ENCODE data around the gene TET1. TPM values are rescaled to one million over a fixed set of nuclear protein-coding genes. Genes with fewer than 3 reads are reported as not detected.

The TET1 gene
- total and polyA plus RNA-seq, 9 of the 15 experiments (the other 6 are each of a cell fraction or from before 2014, with no cell fraction given): 2.6 to 21.3 (median 11.6) TPM

GRCh38 chr10:68537796-68538195 is 22.3 kb upstream of the TET1 start:
- Histone ChIP-seq H3K4me2 (ENCODE audit: insufficient read depth, low read length) (no peak overlapping the region), H3K27ac (ENCODE audit: extremely low read depth, low read depth, low read length) (no peak overlapping the region), H3K9me1 (ENCODE audit: control insufficient read depth, insufficient read depth, low read length) (no peaks in the 10 kb centered on the region), H3K4me3 (no peak overlapping the region), H3K36me3 (ENCODE audit: control insufficient read depth, insufficient read depth, low read length) (no peaks in the 10 kb centered on the region), H3K4me1 (replicated peaks in 1 of 2; ENCODE audit: control insufficient read depth in 2 of 2, insufficient read depth in 2 of 2, low read length in 2 of 2) (peaks cover 3 to 9% of the 10 kb centered on the region in 2 experiments; a peak in 3 of 5 replicates), H4K20me1 (replicated peaks; ENCODE audit: control insufficient read depth, insufficient read depth, low read length) (no peaks in the 10 kb centered on the region), H3K9me3 (replicated peaks; ENCODE audit: control insufficient read depth, insufficient read depth, low read depth, low read length) (no peaks in the 10 kb centered on the region), H3K9ac (ENCODE audit: insufficient read depth in 1 of 2, low read depth in 2 of 2, low read length in 2 of 2) (no peak overlapping the region), H3K27me3 (ENCODE audit: control insufficient read depth in 2 of 2, insufficient read depth in 2 of 2, low read length in 2 of 2) (no peaks in the 10 kb centered on the region), H2AFZ (ENCODE audit: low read depth, low read length) (no peak overlapping the region), H3K79me2 (ENCODE audit: control insufficient read depth, insufficient read depth, low read length) (no peaks in the 10 kb centered on the region)
- no TSS peak for BruUV-seq (replicated peaks)
- ATAC-seq (no peak), FAIRE-seq (no peak), DNase-seq (ENCODE audit: extremely low read depth in 1 of 4, low spot score in 3 of 4) (no peak)
- ChIA-PET CTCF (ENCODE audit: low intra/inter-chr PET ratio) (no interaction called here), POLR2A (interaction anchor here (0.6 to 1.3 kb wide), 5 partner anchors 8 to 22 kb away, joined by 3 to 4 read pairs (median 3); partner anchors contain the start of gene TET1)
- in situ Hi-C loops (cut with MboI): no loop called here
- intact Hi-C loops (cut with micrococcal nuclease): no loop called here
- WGBS (ENCODE audit: insufficient coverage, low coverage, missing lambda C conversion rate): 53% methylated on average over 6 of the region's 6 CpGs
- TF ChIP-seq FUS (optimal IDR thresholded peaks at IDR 0.05; ENCODE audit: low read depth, low read length): no peak
- no peak for TF ChIP-seq ZNF3 (CRISPR knock-in tag; IDR thresholded peaks at IDR 0.05)
- TF ChIP-seq ZNF586 (CRISPR knock-in tag; conservative IDR thresholded peaks at IDR 0.05): no peak
- no peak for TF ChIP-seq RCOR1 (IDR thresholded peaks at IDR 0.05; ENCODE audit: borderline replicate concordance in 1 of 2, low read depth in 2 of 2, low read length in 2 of 2)
- TF ChIP-seq SMAD3 (CRISPR knock-in tag; conservative IDR thresholded peaks at IDR 0.05): no peak
- TF ChIP-seq FOXJ3 (CRISPR knock-in tag; IDR thresholded peaks at IDR 0.05): no peak
- TF ChIP-seq PCBP2 (IDR thresholded peaks at IDR 0.05; ENCODE audit: low read depth, low read length, poor library complexity, severe bottlenecking): no peak
- TF ChIP-seq BRF2 (IDR thresholded peaks at IDR 0.05; ENCODE audit: borderline replicate concordance, insufficient read depth, insufficient read length): no peak
- TF ChIP-seq FIP1L1 (IDR thresholded peaks at IDR 0.05; ENCODE audit: low read depth, low read length, poor library complexity, severe bottlenecking): no peak
- no peak for TF ChIP-seq BRD9 (IDR thresholded peaks at IDR 0.05; ENCODE audit: low read depth, partially characterized antibody)
- no peak for TF ChIP-seq RNF219 (CRISPR knock-in tag; IDR thresholded peaks at IDR 0.05)

Data from K562 (cell line).